ENCODE results near the gene TBCD.

Gene TBCD

DNA sequence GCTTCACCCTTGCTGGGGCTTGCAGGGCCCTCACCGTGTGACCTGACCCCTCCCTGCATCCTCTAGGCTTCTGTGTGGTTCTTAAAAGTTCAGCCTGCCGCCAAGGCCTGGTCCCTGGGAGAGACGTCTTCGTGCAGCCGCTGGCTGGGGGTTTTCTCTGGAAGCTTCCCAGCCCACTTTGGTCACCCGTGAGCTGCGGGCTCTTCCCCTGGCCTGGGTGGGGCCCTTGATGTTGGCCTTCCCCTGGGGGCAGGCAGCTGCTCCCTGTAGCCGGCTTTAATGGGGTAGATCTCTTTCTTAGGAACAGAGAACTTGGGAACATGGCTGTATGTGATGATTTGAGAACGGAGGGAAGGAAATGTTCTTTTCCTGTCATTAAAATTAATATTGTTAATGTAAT is 55.2 kb downstream of the TBCD start:
- Histone ChIP-seq H3K27me3 (ENCODE audit: insufficient read depth, low read length) (no peaks in the 10 kb centered on the region), H3K4me3 (ENCODE audit: low read length) (no peak overlapping the region), H3K27ac (ENCODE audit: low read depth, low read length) (no peak overlapping the region), H3K4me1 (ENCODE audit: insufficient read depth, low read length) (0 out of 2 replicates have a peak, but pooled peaks cover 4% of the 10 kb centered on the region), H3K36me3 (ENCODE audit: insufficient read depth, low read length) (peaks cover 55% of the 10 kb centered on the region), H3K9ac (ENCODE audit: low read depth, low read length) (no peak overlapping the region), H3K9me3 (ENCODE audit: insufficient read depth, low read depth, low read length) (no peaks in the 10 kb centered on the region)
- 95% methylated on average over 9 of the region's 9 CpGs for WGBS

GRCh38 chr17:82807562-82807961 is 55.7 kb downstream of the TBCD start:
- peaks cover 57% of the 10 kb centered on the region for H3K36me3 ChIP-seq (ENCODE audit: insufficient read depth, low read length)
- WGBS, result 96% methylated on average over 21 of the region's 21 CpGs
- H3K9ac ChIP-seq (ENCODE audit: low read depth, low read length), result no peak overlapping the region
- H3K4me3 ChIP-seq (ENCODE audit: low read length), result no peak overlapping the region
- H3K27ac ChIP-seq (ENCODE audit: low read depth, low read length), result no peak overlapping the region
- no peaks in the 10 kb centered on the region for H3K9me3 ChIP-seq (ENCODE audit: insufficient read depth, low read depth, low read length)
- H3K4me1 ChIP-seq (ENCODE audit: insufficient read depth, low read length), result 0 out of 2 replicates have a peak, but pooled peaks cover 4% of the 10 kb centered on the region
- H3K27me3 ChIP-seq (ENCODE audit: insufficient read depth, low read length), result no peaks in the 10 kb centered on the region

DNA sequence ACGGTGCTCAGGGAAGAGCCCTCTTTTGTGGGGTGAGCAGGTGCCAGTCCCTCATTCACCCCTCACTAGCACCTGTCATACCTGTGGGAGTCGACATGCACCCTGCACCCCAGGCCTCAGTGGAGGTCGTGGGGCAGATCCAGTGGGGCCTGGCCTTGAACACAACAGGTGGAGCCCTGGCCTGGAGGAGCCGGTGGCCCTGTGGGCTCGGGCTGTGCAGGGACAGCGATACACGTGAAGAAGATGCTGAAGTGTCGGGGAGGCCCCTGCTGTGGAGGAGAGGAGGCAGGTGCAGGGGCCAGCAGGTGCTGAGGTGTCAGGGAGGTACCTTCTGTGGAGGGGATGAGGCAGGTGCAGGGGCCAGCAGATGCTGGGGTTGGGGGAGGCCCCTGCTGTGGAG is 56.1 kb downstream of the TBCD start:
- no peak overlapping the region for H3K27ac ChIP-seq (ENCODE audit: low read depth, low read length)
- H3K9ac ChIP-seq (ENCODE audit: low read depth, low read length), result no peak overlapping the region
- peaks cover 61% of the 10 kb centered on the region for H3K36me3 ChIP-seq (ENCODE audit: insufficient read depth, low read length)
- WGBS, result 95% methylated on average over 8 of the region's 8 CpGs
- H3K27me3 ChIP-seq (ENCODE audit: insufficient read depth, low read length), result no peaks in the 10 kb centered on the region
- no peaks in the 10 kb centered on the region for H3K9me3 ChIP-seq (ENCODE audit: insufficient read depth, low read depth, low read length)
- H3K4me1 ChIP-seq (ENCODE audit: insufficient read depth, low read length), result 0 out of 2 replicates have a peak, but pooled peaks cover under 1% of the 10 kb centered on the region
- no peak overlapping the region for H3K4me3 ChIP-seq (ENCODE audit: low read length)

GRCh38 chr17:82808921-82809905 is 57.3 kb downstream of the TBCD start:
- WGBS, result 95% methylated on average over 35 of the region's 35 CpGs
- Histone ChIP-seq H3K9me3 (ENCODE audit: insufficient read depth, low read depth, low read length) (no peaks in the 10 kb centered on the region), H3K4me3 (ENCODE audit: low read length) (no peak overlapping the region), H3K27ac (ENCODE audit: low read depth, low read length) (no peak overlapping the region), H3K36me3 (ENCODE audit: insufficient read depth, low read length) (peaks cover 73% of the 10 kb centered on the region), H3K9ac (ENCODE audit: low read depth, low read length) (no peak overlapping the region), H3K4me1 (ENCODE audit: insufficient read depth, low read length) (no peaks in the 10 kb centered on the region), H3K27me3 (ENCODE audit: insufficient read depth, low read length) (no peaks in the 10 kb centered on the region)

GRCh38 chr17:82810644-82811430 is 59.0 kb downstream of the TBCD start:
- H3K9ac ChIP-seq (ENCODE audit: low read depth, low read length), result no peak overlapping the region
- no peaks in the 10 kb centered on the region for H3K9me3 ChIP-seq (ENCODE audit: insufficient read depth, low read depth, low read length)
- WGBS, result 94% methylated on average over 22 of the region's 22 CpGs
- H3K4me1 ChIP-seq (ENCODE audit: insufficient read depth, low read length), result no peaks in the 10 kb centered on the region
- peaks cover 86% of the 10 kb centered on the region for H3K36me3 ChIP-seq (ENCODE audit: insufficient read depth, low read length)
- no peaks in the 10 kb centered on the region for H3K27me3 ChIP-seq (ENCODE audit: insufficient read depth, low read length)
- H3K27ac ChIP-seq (ENCODE audit: low read depth, low read length), result no peak overlapping the region
- H3K4me3 ChIP-seq (ENCODE audit: low read length), result no peak overlapping the region

DNA sequence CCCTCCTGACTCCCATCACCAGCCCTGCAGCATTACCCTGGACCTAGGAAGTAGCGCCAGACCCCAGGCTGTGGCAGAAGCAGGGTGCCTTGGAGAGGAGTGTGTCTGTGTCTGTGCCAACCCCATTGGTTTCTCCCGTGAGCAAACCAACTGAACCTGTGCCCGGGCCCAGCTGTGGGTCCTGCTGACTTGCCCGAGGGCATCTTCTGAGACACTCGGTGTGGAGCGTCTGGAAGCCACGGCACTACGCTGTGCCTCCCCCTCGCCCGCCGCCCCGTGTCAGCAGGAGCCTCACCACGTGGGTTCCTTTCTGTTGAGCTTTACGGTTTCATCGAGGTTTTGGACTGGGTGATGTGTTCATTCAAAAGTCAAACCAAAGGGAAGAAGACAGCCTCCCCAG is 60.2 kb downstream of the TBCD start:
- no peaks in the 10 kb centered on the region for H3K9me3 ChIP-seq (ENCODE audit: insufficient read depth, low read depth, low read length)
- no peaks in the 10 kb centered on the region for H3K27me3 ChIP-seq (ENCODE audit: insufficient read depth, low read length)
- no peak overlapping the region for H3K9ac ChIP-seq (ENCODE audit: low read depth, low read length)
- no peaks in the 10 kb centered on the region for H3K4me1 ChIP-seq (ENCODE audit: insufficient read depth, low read length)
- peaks cover 86% of the 10 kb centered on the region for H3K36me3 ChIP-seq (ENCODE audit: insufficient read depth, low read length)
- WGBS, result 96% methylated on average over 15 of the region's 15 CpGs
- H3K27ac ChIP-seq (ENCODE audit: low read depth, low read length), result no peak overlapping the region
- H3K4me3 ChIP-seq (ENCODE audit: low read length), result no peak overlapping the region

GRCh38 chr17:82812601-82813000 is 60.7 kb downstream of the TBCD start:
- no peak overlapping the region for H3K9ac ChIP-seq (ENCODE audit: low read depth, low read length)
- H3K27me3 ChIP-seq (ENCODE audit: insufficient read depth, low read length), result no peaks in the 10 kb centered on the region
- H3K4me1 ChIP-seq (ENCODE audit: insufficient read depth, low read length), result no peaks in the 10 kb centered on the region
- no peaks in the 10 kb centered on the region for H3K9me3 ChIP-seq (ENCODE audit: insufficient read depth, low read depth, low read length)
- H3K36me3 ChIP-seq (ENCODE audit: insufficient read depth, low read length), result peaks cover 86% of the 10 kb centered on the region
- 98% methylated on average over 17 of the region's 17 CpGs for WGBS
- H3K4me3 ChIP-seq (ENCODE audit: low read length), result no peak overlapping the region
- no peak overlapping the region for H3K27ac ChIP-seq (ENCODE audit: low read depth, low read length)

DNA sequence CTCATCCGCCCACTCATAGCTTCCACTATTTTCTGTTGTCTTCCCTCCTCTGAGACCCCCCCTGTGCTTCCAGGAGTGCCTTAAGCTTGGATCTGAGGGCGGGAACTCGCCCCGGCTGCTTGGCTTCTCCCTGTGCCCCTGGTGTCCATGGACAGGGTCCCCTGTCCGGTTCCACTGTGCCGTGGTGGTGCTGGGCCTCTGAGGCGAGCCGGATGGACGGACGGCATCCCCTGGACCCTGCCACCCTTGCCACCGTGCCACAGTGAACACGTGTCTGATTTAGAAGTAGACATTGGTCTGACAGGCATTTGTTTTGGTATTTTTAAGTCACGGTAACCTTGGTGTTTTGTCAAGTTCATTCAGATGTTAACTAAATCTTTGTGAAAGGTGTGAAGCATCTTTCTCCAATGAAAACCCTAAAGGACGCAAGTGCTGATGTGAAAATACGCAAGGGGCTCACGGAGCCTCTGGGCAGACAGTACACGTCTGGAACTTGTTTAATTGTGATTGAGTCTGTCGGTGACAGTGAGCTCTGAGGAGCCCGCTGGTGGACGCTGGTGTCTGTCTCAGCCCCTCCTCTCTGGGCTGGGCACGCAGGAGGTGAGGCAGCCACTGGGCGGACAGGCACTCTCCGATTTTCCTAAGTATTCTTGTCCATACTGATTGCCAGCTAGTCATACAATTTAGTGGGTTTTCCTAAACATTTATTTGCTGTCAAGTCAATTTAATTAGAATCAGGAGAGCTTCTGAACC is 61.6 kb downstream of the TBCD start:
- H3K36me3 ChIP-seq (ENCODE audit: insufficient read depth, low read length), result peaks cover 90% of the 10 kb centered on the region
- H3K27me3 ChIP-seq (ENCODE audit: insufficient read depth, low read length), result no peaks in the 10 kb centered on the region
- no peak overlapping the region for H3K4me3 ChIP-seq (ENCODE audit: low read length)
- H3K27ac ChIP-seq (ENCODE audit: low read depth, low read length), result no peak overlapping the region
- WGBS, result 94% methylated on average over 23 of the region's 23 CpGs
- no peaks in the 10 kb centered on the region for H3K4me1 ChIP-seq (ENCODE audit: insufficient read depth, low read length)
- H3K9me3 ChIP-seq (ENCODE audit: insufficient read depth, low read depth, low read length), result peaks cover 6% of the 10 kb centered on the region; the same call in 1 of the 2 replicates
- no peak overlapping the region for H3K9ac ChIP-seq (ENCODE audit: low read depth, low read length)

DNA sequence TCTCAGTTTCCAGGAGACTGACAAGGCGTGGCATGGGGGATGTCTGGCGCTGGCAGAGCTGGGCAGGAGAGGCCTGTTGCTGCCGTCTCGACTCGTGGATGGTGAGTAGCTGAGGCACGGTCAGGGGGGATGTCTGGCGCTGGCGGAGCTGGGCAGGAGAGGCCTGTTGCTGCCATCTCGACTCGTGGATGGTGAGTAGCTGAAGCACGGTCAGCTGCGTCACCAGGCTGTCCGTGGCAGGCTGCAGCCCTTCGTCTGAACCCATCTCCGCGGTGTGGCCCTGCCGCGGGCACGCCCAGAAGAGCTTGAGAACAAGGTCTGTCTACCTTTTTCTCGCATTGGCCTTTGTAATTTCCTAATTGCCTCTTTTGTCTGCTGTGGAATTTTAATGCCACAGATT is 63.0 kb downstream of the TBCD start:
- Histone ChIP-seq H3K9ac (ENCODE audit: low read depth, low read length) (no peak overlapping the region), H3K36me3 (ENCODE audit: insufficient read depth, low read length) (peaks cover 93% of the 10 kb centered on the region), H3K4me1 (ENCODE audit: insufficient read depth, low read length) (no peaks in the 10 kb centered on the region), H3K27ac (ENCODE audit: low read depth, low read length) (no peak overlapping the region), H3K9me3 (ENCODE audit: insufficient read depth, low read depth, low read length) (peaks cover 16% of the 10 kb centered on the region), H3K4me3 (ENCODE audit: low read length) (no peak overlapping the region), H3K27me3 (ENCODE audit: insufficient read depth, low read length) (no peaks in the 10 kb centered on the region)
- 96% methylated on average over 20 of the region's 20 CpGs for WGBS

DNA sequence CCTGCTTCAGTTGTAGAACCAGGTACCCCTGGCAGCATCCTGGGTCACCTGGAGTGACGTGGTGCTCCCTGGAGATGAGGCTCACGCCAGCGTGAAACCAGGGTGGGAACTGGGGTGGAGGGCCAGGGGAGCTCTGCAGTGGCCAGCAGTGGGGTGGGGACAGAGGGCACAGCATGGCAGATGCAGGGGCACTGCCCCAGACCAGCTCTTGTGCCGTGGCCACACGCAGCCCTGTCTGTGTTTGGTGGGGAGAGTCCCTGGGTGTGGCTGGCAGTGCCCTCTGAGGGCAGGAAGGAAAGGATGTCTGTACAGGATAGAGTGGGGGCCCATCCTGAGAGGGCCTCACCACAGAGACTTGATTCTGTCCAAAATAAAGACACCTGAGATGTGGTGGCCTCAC is 63.5 kb downstream of the TBCD start:
- WGBS, result 95% methylated on average over 5 of the region's 5 CpGs
- H3K4me1 ChIP-seq (ENCODE audit: insufficient read depth, low read length), result no peaks in the 10 kb centered on the region
- no peak overlapping the region for H3K4me3 ChIP-seq (ENCODE audit: low read length)
- H3K9me3 ChIP-seq (ENCODE audit: insufficient read depth, low read depth, low read length), result peaks cover 20% of the 10 kb centered on the region
- no peak overlapping the region for H3K27ac ChIP-seq (ENCODE audit: low read depth, low read length)
- no peaks in the 10 kb centered on the region for H3K27me3 ChIP-seq (ENCODE audit: insufficient read depth, low read length)
- peaks cover 88% of the 10 kb centered on the region for H3K36me3 ChIP-seq (ENCODE audit: insufficient read depth, low read length)
- H3K9ac ChIP-seq (ENCODE audit: low read depth, low read length), result no peak overlapping the region

Measured in HUES64 (cell line).